GM21825 (cell line): ENCODE measurements around the gene S1PR4.

Experiments used
- ATAC-seq: cut with Tn5 transposase; IDR thresholded peaks from one replicate; pipeline ENCODE4 v1.9.1; 2021; ENCODE audit warnings: mild to moderate bottlenecking, moderate library complexity; ENCODE audit not compliant: unreplicated experiment

The S1PR4 gene, protein sequence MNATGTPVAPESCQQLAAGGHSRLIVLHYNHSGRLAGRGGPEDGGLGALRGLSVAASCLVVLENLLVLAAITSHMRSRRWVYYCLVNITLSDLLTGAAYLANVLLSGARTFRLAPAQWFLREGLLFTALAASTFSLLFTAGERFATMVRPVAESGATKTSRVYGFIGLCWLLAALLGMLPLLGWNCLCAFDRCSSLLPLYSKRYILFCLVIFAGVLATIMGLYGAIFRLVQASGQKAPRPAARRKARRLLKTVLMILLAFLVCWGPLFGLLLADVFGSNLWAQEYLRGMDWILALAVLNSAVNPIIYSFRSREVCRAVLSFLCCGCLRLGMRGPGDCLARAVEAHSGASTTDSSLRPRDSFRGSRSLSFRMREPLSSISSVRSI

DNA sequence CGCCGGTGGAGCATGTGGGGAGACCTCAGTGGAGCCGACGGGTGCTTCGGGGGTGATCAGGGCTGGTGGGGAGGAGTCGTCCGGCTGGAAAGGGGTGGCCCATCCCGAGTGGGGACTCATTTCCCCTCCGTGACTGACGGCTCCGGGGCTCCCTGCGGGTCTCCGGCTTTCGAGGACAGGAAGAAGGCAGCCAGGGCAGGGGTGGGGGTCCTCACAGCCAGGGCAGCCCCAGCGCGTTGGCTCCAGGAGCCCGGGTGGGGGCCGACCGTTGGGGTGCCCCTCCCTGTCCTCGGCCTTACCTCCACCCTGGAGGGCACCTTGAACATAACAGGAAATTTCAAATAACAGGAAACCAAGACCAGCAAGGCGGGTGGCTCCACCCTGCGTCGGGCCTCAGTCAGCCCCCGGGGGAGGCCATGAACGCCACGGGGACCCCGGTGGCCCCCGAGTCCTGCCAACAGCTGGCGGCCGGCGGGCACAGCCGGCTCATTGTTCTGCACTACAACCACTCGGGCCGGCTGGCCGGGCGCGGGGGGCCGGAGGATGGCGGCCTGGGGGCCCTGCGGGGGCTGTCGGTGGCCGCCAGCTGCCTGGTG is at the start of gene S1PR4:
TSS of gene S1PR4 (plus strand) at position 393 of the 596 bp plus-strand sequence. CDS start at position 417, 24 bp downstream.
- ATAC-seq: no peak

DNA sequence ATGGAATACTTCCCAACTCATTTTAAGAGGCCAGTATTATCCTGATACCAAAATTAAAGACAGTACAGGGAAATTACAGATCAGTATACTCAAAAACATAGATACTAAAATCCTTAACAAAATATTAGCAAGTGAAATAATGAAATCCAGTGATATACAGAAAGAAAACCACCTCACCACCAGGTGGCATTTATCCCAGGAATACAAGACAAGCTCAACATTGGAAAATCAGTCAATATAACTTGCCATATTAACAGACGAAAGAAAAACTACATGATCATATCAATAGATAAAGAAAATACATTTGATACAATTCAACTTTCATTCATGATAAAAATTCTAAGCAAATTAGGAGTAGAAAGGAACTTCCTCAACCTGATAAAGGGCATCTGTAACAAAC is 49.5 kb upstream of the S1PR4 start:
- ATAC-seq: no peak

DNA sequence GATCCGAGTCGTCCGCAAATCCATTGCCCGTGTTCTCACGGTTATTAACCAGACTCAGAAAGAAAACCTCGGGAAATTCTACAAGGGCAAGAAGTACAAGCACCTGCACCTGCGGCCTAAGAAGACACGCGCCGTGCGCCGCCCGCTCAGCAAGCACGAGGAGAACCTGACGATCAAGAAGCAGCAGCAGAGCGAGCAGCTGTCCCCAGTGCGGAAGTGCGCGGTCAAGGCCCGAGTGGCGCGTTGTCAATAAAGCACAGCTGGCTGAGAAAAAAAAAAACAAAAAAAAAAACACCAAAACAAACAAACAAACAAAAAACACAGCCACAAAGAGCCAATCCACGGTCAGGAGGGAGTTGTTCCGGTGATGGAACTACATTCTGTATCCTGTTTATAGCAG is 47.4 kb upstream of the S1PR4 start:
- ATAC-seq: no peak

DNA sequence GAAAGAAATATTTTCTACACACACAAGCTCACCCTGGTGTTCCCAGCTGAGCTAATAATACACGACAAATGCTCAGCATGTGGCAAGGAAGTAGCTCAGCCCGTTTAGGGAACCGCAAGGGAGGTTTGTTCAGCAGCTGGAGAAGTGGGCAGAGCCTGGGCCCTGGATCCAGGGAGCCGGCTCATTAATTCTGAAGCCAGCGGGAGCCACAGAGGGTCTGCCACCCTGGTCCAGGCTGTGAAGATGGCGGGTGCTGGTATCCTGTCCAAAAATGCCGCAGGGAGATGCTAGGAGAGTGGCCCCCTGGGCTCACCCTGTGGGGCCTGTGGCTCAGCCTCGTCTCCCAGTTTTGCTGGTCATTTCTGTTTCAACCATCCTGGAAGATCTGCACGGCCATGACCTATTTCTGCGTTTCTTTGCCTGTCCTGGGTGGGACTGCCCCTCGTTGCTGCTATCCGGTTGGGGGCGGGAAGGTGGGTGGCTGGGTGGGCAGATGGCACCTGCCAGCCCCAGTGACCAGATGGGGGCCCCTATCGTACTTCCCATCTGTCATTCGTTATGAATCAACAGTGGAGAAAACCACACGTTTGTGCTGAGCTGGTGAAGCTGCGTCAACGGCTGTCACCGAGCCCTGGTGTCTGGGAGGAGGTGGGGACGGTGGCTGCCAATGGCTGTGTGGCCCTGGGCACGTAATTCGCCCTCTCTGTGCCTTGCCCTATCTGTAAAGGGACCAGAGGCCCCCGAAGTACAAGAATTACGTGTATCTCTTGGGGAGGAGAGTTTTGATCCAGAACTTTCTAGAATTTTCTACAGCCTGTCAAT is 45.4 kb upstream of the S1PR4 start:
- ATAC-seq: peak; percentile 60

DNA sequence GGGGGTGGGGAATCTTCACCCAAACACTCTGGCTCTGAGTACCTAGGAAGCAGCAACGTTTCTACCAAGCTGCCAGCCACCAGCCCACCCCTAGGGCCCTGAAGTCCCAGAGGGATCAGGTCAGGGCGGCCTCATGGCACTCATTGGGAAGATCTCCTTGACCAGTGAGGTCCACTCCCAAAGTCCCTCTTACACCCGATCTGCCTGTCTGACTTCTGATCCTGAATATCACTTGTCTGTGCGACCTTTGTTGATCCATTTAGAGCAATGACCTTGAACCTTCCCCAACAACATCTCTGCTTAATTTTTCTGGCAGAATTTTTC is 44.8 kb upstream of the S1PR4 start:
- ATAC-seq: no peak

DNA sequence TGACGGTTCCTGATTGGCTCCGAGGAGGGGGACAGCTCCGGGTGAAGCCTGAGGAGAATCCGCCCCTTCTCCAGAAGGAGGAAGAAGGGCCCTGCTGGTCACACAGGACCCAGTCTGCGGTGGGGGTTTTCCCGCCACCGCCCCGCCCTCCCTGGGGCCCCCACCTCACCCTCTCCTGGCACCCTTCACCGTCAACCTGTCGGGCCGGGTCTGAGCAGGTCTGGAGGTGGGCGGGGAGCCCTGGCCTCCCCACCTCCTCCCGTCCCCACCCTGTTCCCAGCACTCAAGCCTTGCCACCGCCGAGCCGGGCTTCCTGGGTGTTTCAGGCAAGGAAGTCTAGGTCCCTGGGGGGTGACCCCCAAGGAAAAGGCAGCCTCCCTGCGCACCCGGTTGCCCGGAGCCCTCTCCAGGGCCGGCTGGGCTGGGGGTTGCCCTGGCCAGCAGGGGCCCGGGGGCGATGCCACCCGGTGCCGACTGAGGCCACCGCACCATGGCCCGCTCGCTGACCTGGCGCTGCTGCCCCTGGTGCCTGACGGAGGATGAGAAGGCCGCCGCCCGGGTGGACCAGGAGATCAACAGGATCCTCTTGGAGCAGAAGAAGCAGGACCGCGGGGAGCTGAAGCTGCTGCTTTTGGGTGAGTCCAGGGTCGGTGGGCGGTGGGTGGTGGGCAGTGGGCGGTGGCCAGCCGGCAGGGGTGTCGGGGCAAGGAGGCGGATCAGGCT is 42.4 kb upstream of the S1PR4 start, which contains the start of gene GNA15:
TSS of gene GNA15 (plus strand) at position 73 of the 723 bp plus-strand sequence. CDS start at position 491, 418 bp downstream.
- peak; percentile 44 for ATAC-seq

DNA sequence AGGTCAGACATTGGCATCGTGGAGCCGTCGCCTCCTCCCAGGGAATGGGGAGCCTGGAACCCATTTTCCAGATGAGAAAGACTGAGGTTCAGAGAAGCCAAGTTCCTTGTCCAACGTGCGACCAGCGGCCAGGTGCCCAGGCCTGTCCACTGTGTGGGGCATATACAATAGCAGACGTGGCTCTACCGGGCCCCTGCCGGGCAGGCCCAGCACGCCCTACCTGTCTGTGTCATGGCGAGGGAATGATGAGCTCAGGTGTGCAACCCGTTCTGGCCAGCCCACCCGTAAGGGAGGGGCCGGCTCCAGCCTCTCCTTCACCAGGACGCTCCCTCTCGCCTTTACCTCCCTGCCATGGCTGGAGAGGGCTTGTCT is 41.9 kb upstream of the S1PR4 start:
- ATAC-seq: no peak

DNA sequence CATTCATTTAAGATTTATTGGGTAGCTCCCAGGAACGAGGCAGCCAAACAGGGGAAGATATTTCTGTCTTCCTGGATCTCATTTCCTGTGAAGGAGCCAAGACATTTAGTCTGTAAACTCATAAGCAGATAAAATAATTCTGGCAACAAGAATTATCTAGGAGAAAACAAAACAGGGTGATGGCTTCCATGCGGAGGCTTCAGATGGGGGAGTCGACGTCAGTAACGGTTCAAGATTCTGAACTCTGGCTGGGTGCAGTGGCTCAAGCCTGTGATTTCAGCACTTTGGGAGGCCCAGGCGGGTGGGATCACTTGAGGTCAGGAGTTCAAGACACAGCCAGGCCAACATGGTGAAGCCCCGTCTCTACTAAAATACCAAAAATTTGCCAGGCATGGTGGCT is 41.5 kb upstream of the S1PR4 start:
- ATAC-seq: no peak

DNA sequence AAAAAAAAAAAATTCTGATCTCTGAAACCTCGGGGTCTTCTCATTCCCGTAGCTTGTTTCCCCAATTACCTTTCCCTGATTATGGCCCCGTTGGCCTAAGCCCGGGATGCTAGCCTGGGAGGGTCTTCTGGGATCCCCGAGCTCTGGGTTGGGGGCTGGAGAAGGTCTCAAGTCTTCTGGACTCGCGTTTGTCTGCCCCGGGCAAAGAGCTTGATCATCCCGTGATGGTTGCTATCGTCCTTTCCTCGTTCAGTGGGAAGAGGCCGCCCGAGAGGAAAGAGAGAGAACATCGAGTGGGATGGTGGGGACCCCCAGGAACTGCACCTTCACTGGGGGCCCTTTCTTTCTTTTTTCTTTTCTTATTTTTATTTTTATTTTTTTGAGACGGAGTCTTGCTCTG is 40.3 kb upstream of the S1PR4 start:
- ATAC-seq: no peak

DNA sequence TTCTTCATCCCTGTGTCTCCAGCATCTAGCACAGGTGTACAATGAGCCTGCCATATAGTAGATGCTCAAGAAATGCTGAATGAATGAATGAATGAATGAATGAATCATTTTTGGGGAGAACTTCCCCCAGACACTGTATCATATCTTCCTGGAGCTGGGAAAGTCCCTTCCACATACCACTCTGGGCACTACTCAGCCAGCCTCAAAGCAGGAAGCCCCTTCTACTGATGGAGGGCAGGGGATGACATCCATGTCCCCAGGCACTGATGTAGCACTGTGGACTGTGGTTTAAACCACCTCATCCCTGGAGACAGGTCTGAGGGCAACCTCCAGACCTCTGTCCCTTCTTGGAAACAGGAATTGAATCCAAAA is 37.9 kb upstream of the S1PR4 start:
- no peak for ATAC-seq

DNA sequence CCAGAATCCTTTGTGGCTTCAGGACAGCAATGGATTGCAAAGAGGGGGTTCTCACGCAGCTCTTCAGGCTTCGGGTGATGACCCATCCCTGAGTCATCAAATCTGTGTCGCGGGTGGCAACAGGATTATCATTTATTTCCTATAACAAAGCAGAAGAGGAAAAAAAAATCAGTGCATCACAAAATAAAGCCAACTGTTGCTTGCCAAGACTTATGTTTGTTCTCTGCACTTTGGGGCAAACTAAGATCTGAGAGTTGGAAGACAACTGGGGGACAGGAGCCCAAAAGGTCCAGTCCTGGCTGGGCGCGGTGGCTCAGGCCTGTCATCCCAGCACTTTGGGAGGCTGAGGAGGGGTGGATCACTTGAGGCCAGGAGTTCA is 36.3 kb upstream of the S1PR4 start:
- ATAC-seq: no peak

DNA sequence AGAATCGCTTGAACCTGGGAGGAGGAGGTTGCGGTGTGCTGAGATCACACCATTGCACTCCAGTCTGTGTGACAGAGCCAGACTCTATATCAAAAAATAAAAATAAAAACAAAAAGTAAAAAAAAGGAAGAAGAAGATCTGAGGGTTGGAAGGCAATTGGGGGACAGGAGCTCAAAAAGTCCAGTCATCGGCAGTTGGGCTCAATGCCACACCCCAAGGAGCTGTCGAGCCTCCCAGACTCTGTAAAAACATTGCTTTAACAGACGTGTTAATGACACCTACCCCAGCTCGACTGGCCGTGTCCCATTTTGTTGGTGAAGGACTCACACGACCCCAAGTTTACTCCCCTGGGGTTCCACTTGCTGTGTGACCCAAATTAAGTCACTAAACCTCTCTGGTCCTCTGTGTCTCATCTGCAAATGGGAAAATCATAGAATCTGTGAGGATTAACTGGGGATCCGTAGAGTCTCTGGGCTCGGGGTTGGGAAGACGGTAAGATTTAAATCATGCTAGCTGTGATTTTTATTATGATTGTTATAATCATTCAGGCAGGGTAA is 35.7 kb upstream of the S1PR4 start:
- ATAC-seq: no peak

DNA sequence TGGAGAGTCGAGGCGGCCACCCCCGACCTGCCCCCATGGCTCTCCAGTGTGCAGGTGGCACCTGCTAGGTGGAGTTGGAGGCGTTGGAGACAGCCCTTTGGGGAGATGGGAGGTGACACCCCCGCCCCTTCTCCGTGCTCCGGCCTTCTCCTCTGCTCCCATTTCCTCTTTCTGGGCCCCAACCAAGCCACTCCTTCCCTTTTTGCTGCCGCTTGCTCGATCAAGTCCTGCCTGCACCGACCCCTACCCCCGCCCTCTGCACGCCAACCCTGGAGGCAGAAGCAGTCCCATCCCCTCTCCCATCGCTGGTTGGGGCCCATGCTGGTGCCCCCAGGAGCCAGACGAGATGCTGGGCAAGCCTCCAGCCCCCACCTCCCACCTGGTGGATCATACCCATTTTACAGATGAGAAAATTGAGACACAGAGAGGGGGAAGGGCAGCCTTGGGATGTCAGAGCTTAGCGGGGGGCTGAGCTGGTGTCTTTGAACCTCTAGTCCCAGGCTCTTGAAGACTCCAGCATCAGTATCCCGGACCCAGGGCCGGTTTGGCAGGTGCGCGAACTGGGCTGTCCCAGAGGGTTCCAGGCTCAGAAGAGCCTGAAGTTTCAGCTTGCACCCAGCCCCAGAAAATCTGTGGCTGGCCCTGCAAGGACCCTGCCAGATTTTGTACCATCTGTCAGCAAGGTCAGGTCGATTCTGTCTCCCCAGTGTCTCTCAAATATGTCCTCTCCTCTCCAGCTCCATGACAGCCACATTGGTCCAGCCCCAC is 32.5 kb upstream of the S1PR4 start:
- no peak for ATAC-seq

DNA sequence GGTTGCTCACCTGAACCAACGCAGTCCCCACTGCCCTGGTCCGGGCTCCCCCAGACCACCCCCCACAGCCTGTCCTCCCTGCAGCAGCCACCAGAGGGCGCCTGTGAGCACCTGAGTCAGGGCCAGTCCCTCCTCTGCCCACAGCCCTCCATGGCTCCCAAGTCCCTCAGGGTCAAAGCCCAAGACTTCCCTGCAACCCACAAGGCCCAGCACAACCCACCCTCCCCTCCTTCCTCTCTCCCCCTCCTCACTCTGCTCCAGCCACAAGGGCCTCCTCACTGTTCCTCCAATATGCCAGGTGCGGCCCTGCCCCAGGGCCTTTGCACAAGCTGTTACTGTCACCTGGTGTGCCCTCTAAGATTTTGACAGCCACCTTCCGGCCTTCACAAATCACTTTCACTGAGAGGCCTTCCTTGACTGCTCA is 31.9 kb upstream of the S1PR4 start:
- no peak for ATAC-seq

DNA sequence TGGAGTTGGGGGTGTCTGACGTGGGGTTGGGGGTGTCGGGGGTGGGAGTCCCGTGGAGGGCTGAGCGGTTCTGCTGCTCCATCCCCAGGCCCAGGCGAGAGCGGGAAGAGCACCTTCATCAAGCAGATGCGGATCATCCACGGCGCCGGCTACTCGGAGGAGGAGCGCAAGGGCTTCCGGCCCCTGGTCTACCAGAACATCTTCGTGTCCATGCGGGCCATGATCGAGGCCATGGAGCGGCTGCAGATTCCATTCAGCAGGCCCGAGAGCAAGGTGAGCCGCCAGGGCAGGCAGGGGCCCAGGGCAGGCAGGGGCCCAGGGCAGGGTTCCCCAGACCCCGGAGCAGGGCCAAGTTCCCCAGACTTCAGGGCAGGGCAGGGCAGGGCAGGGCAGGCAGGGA is 30.1 kb upstream of the S1PR4 start:
- no peak for ATAC-seq

DNA sequence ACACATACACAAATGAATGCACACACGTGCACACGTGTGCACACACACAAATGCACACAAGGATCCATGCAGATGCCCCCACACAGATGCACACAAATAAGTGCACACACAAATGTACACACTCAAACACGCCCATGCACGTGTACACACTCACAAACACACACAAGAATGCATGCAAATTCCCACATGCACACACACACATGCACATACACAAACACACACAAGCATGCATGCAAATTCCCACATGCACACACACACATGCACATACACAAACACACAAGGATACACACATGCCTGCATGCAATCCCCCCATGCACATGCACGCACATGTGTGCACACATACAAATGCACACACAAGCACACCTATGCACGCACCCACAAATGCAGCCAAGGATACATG is 29.5 kb upstream of the S1PR4 start:
- ATAC-seq: no peak

DNA sequence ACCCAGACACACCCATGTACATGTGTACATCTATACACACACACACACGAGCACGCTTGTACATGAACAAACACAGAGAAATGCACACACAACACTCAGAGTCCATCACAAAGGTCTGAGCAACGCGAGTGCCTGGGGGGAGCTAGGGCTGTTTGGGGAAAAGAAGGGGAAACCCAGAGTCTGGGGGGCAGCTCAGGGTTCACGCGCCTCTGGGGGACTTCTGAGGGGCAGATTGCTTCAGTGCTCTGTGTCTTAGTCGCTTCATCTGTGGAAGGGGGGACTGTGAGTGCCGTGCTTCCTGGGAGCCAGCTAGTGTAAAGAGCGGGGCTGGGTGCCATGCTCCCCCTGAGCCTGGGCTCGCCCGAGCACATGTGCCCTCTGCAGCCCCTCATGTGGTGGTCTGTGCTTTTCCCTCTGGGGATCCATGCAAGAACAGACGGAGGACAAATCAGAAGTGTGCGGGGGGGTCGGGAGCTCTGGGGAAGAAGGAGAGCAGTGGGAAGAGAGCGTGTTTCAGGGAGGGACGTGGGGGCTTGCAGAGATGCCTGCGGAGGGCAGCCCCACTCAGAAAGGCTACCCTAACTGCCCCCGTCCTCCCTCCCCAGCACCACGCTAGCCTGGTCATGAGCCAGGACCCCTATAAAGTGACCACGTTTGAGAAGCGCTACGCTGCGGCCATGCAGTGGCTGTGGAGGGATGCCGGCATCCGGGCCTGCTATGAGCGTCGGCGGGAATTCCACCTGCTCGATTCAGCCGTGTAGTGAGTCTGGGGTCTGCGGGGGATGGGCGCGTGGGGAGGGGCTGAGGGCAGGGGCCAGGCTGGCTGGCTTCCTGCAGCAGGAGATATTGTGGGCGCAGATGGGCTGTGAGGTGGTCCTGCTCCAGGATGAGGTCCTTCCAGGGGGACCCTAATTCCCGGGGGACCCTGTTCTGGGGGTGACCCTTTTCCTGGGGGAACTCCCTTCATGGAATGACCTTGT is 28.8 kb upstream of the S1PR4 start:
- ATAC-seq: no peak

DNA sequence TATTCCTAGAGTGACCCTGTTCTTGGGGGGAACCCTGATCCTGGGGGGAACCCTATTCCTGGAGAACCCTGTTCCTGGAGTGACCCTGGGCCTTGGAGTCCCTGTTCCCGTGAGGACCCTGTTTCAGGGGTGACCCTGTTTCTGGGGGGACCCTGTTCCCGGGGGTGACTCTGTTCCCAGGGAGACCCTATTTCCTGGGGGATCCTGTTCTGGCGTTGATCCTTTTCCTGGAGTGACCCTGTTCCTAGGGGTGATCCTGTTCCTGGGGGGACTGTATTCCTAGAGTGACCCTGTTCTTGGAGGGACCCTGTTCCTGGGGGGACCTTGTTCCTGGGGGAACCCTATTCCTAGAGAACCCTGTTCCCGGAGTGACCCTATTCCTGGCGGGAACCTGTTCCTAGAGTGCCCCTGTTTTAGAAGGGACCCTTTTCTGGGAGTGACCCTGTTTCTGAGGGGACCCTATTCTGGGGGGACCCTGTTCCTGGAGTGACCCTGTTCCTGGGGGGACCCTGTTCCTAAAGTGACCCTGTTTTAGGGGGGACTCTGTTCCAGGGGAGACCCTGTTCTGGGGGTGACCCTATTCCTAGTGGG is 27.7 kb upstream of the S1PR4 start:
- no peak for ATAC-seq
